Erythroblast (primary cell): ENCODE results near the gene CRYL1.

Source experiments
- GATA1 ChIP-seq: IDR thresholded peaks from 2 replicates; pipeline ENCODE4 v1.6.1; 2011; ENCODE audit warnings: low read depth, mild to moderate bottlenecking, control low read depth, low read length, moderate library complexity
- POLR2A ChIP-seq: IDR thresholded peaks from 2 replicates; pipeline ENCODE4 v1.6.1; 2011; ENCODE audit warnings: mild to moderate bottlenecking, low read length

- TF ChIP-seq POLR2A (no peak), GATA1 (no peak)
These were observed 51.1 kb downstream of the CRYL1 start for GRCh38 chr13:20474515-20474914.
